Measurements from ENCODE around the gene KLF14.
"Not testable (repeated sequence)": the region's sequence is repeated elsewhere in the genome, so short reads cannot be mapped to it uniquely, and the experiment has no call there.

The KLF14 gene

DNA sequence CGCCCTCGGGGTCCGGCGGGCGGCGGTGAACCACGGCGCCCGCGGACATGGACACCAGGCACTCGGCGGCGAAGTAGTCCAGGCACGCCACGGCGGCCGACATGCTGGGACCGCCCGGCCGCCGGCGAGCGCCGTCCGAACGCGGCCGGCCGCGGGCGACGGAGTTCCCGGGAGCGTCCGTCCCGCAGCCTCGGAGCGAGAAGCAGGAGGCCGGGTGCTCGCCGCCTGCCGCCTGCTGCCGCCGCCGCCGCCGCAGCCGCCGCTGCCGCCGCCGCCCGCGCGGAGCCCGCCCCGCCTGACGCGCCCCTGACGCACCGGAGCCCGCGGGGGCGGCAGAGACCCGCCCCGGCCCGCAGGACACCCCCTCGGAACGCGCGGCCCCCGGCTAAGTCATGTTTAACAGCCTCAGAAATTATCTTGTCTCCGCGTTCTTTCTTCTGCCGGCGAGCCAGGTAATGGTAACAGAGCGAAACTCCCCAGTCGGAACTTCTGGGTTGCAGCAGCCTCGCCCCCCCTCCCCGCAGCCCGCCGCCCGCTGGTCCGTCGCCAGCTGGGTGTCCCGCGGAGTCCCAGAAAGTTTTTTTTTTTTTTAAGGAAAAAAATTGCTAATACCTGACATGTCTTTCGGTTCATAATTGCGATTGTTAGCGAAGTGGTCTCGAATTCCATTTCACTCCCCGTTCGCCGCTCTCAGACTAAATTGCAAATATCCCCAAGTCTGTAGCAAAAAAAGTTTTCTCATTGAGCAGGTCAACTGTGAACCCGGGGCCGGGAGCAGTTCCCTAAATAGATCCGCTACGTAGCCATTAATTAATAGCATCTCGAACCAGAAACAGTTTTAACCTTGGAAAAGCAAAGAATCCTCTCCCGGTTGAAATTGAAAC, at the start of gene KLF14:
TSS of gene KLF14 (minus strand) at position 277 of the 884 bp plus-strand sequence. CDS start at position 103, 174 bp downstream.
- H3K9ac ChIP-seq (ENCODE audit: low read length), result peak within 1 kb of the TSS; percentile 64
- no peaks in the 10 kb centered on the region for H3K27me3 ChIP-seq (ENCODE audit: low read length)

DNA sequence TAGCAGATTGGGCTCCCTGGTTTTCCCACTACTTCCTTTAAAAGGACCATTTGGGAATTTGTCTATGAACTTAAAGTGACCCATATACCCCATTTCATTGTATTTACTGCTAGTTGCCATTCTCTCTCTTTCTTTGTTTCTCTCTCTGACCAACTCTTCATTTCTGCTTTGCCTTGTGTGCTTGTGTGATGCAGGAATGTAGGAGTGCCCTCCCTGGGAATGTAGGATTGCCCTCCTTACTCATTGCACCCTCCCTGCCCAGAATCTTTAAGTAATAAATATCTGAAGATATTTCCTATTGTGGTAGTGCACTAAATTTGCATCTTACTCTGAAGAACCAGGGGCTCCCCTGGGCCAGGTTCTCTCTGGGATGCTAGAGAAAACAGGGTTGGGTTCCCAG, 47.3 kb upstream of the KLF14 start:
- H3K27ac ChIP-seq (ENCODE audit: low read depth, low read length), result no peak overlapping the region
- H3K9ac ChIP-seq (ENCODE audit: low read length), result no peak overlapping the region
- H3K9me2 ChIP-seq (replicated peaks; ENCODE audit: insufficient read depth, low read length), result no peaks in the 10 kb centered on the region; the same call in 1 of the 2 replicates
- H3K9me3 ChIP-seq (ENCODE audit: insufficient read depth, low read length), result no peaks in the 10 kb centered on the region
- no peaks in the 10 kb centered on the region for H3F3A ChIP-seq (ENCODE audit: insufficient read depth)
- no peaks in the 10 kb centered on the region for H3K27me3 ChIP-seq (ENCODE audit: low read length)
- no peaks in the 10 kb centered on the region for H3K79me2 ChIP-seq (ENCODE audit: insufficient read depth, low read length)
- no peak overlapping the region for H2AFZ ChIP-seq (ENCODE audit: low read depth, low read length, severe bottlenecking)
- H4K20me1 ChIP-seq (ENCODE audit: low read depth, low read length), result no peaks in the 10 kb centered on the region
- no peak for TF ChIP-seq EZH2phosphoT487 (conservative IDR thresholded peaks at IDR 0.05; ENCODE audit: low read length)
- H3K4me3 ChIP-seq (ENCODE audit: insufficient read depth, low read length, poor library complexity, severe bottlenecking), result no peak overlapping the region
- no peak overlapping the region for H3K4me2 ChIP-seq (ENCODE audit: low read depth, low read length, poor library complexity, severe bottlenecking)
- H3K36me3 ChIP-seq (ENCODE audit: low read length), result no peaks in the 10 kb centered on the region

More for the DNA sequence above, at the start of gene KLF14:
- Histone ChIP-seq H3K9me3 (ENCODE audit: insufficient read depth, low read length) (no peaks in the 10 kb centered on the region), H2AFZ (ENCODE audit: low read depth, low read length, severe bottlenecking) (peak within 1 kb of the TSS; percentile 98), H4K20me1 (ENCODE audit: low read depth, low read length) (no peaks in the 10 kb centered on the region), H3F3A (ENCODE audit: insufficient read depth) (no peaks in the 10 kb centered on the region; the same call in 1 of the 2 replicates), H3K4me2 (ENCODE audit: low read depth, low read length, poor library complexity, severe bottlenecking) (peak within 1 kb of the TSS; percentile 81), H3K4me3 (ENCODE audit: insufficient read depth, low read length, poor library complexity, severe bottlenecking) (peak within 1 kb of the TSS; percentile 86), H3K27ac (ENCODE audit: low read depth, low read length) (no peak within 1 kb of the TSS), H3K9me2 (replicated peaks; ENCODE audit: insufficient read depth, low read length) (no peaks in the 10 kb centered on the region), H3K36me3 (ENCODE audit: low read length) (no peaks in the 10 kb centered on the region), H3K79me2 (ENCODE audit: insufficient read depth, low read length) (no peaks in the 10 kb centered on the region)
- no peak for TF ChIP-seq EZH2phosphoT487 (conservative IDR thresholded peaks at IDR 0.05; ENCODE audit: low read length)
- TF ChIP-seq, protein P1, sequence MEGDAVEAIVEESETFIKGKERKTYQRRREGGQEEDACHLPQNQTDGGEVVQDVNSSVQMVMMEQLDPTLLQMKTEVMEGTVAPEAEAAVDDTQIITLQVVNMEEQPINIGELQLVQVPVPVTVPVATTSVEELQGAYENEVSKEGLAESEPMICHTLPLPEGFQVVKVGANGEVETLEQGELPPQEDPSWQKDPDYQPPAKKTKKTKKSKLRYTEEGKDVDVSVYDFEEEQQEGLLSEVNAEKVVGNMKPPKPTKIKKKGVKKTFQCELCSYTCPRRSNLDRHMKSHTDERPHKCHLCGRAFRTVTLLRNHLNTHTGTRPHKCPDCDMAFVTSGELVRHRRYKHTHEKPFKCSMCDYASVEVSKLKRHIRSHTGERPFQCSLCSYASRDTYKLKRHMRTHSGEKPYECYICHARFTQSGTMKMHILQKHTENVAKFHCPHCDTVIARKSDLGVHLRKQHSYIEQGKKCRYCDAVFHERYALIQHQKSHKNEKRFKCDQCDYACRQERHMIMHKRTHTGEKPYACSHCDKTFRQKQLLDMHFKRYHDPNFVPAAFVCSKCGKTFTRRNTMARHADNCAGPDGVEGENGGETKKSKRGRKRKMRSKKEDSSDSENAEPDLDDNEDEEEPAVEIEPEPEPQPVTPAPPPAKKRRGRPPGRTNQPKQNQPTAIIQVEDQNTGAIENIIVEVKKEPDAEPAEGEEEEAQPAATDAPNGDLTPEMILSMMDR (IDR thresholded peaks at IDR 0.05; ENCODE audit: insufficient read depth, low read length, poor library complexity, severe bottlenecking), result no peak

DNA sequence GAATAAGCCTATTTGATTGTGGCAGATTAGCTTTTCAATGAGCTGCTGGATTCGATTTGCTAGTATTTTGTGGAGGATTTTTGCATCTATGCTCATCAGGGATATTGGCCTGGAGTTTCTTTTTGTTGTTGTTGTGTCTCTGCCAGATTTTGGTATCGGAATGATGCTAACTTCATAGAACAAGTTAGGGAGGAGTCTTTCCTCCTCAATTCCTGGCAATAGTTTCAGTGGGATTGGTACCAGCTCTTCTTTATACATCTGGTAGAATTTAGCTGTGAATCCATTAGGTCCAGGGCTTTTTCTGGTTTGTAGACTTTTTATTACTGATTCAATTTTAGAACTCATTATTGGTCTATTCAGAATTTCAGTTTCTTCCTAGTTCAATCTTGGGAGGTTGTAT, 43.4 kb upstream of the KLF14 start:
- Histone ChIP-seq H3K9me2 (replicated peaks; ENCODE audit: insufficient read depth, low read length) (no peaks in the 10 kb centered on the region; the same call in 1 of the 2 replicates), H3K79me2 (ENCODE audit: insufficient read depth, low read length) (no peaks in the 10 kb centered on the region), H2AFZ (ENCODE audit: low read depth, low read length, severe bottlenecking) (no peak overlapping the region), H4K20me1 (ENCODE audit: low read depth, low read length) (no peaks in the 10 kb centered on the region), H3K36me3 (ENCODE audit: low read length) (no peaks in the 10 kb centered on the region), H3F3A (ENCODE audit: insufficient read depth) (no peaks in the 10 kb centered on the region), H3K27me3 (ENCODE audit: low read length) (no peaks in the 10 kb centered on the region), H3K27ac (ENCODE audit: low read depth, low read length) (no peak overlapping the region), H3K9ac (ENCODE audit: low read length) (no peak overlapping the region), H3K9me3 (ENCODE audit: insufficient read depth, low read length) (no peaks in the 10 kb centered on the region), H3K4me2 (ENCODE audit: low read depth, low read length, poor library complexity, severe bottlenecking) (no peak overlapping the region), H3K4me3 (ENCODE audit: insufficient read depth, low read length, poor library complexity, severe bottlenecking) (no peak overlapping the region)
- TF ChIP-seq EZH2phosphoT487 (conservative IDR thresholded peaks at IDR 0.05; ENCODE audit: low read length), result no peak
- TF ChIP-seq, protein P1 (IDR thresholded peaks at IDR 0.05; ENCODE audit: insufficient read depth, low read length, poor library complexity, severe bottlenecking), result no peak

DNA sequence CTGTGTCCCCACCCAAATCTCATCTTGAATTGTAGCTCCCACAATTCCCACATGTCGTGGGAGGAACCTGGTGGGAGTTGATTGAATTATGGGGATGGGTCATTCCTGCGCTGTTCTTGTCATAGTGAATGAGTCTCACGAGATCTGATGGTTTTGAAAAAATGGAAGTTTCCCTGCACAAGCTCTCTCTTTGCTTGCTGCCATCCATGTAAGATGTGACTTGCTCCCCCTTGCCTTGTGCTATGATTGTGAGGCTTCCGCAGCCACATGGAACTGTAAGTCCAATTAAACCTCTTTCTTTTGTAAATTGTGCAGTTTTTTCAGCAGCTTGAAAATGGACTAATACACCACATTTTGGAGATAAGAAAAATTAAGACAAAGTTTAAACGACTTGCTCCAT, 38.4 kb upstream of the KLF14 start:
- not testable (repeated sequence) for H2AFZ ChIP-seq (ENCODE audit: low read depth, low read length, severe bottlenecking); H3K4me3 ChIP-seq (ENCODE audit: insufficient read depth, low read length, poor library complexity, severe bottlenecking); H4K20me1 ChIP-seq (ENCODE audit: low read depth, low read length); H3K36me3 ChIP-seq (ENCODE audit: low read length); H3K27ac ChIP-seq (ENCODE audit: low read depth, low read length); H3K9me2 ChIP-seq (replicated peaks; ENCODE audit: insufficient read depth, low read length); H3K79me2 ChIP-seq (ENCODE audit: insufficient read depth, low read length); H3K9me3 ChIP-seq (ENCODE audit: insufficient read depth, low read length); H3K4me2 ChIP-seq (ENCODE audit: low read depth, low read length, poor library complexity, severe bottlenecking); H3K27me3 ChIP-seq (ENCODE audit: low read length); H3F3A ChIP-seq (ENCODE audit: insufficient read depth); H3K9ac ChIP-seq (ENCODE audit: low read length)
